K562 (cell line): ENCODE data around the gene TBL1XR1. TPM values are rescaled to one million over a fixed set of nuclear protein-coding genes. Genes with fewer than 3 reads are reported as not detected.

ENCODE experiments used
- AFF1 ChIP-seq, 2 experiments: fragments of 450-650 bp; IDR thresholded peaks; 2 replicates each; pipeline ENCODE4 v1.6.1; 2018; ENCODE audit warnings: mild to moderate bottlenecking in 2 of 2, low read depth in 1 of 2; ENCODE audit not compliant: partially characterized antibody in 2 of 2
- EP400 ChIP-seq: fragments of 450-650 bp; IDR thresholded peaks from 2 replicates; pipeline ENCODE4 v1.6.1; 2017; ENCODE audit warnings: antibody characterized with exemption, mild to moderate bottlenecking, moderate library complexity
- MCM3 ChIP-seq: fragments of 450-650 bp; IDR thresholded peaks from 2 replicates; pipeline ENCODE4 v1.6.1; 2016
- MCM5 ChIP-seq: fragments of 450-650 bp; IDR thresholded peaks from 2 replicates; pipeline ENCODE4 v1.6.1; 2016; ENCODE audit warnings: low read depth
- MECOM ChIP-seq: fragments of 250-450 bp; sonication (Bioruptor Pico); IDR thresholded peaks from 2 replicates; pipeline ENCODE4 v1.8.0; 2022; ENCODE audit warnings: inconsistent platforms
- POLR2G ChIP-seq: fragments of 200-400 bp; formaldehyde crosslinking; IDR thresholded peaks from 2 replicates; pipeline ENCODE4 v1.6.1; 2017; ENCODE audit warnings: low read depth, mild to moderate bottlenecking, antibody characterized with exemption, low read length, moderate library complexity
- PRDM10 ChIP-seq: fragments of 450-650 bp; IDR thresholded peaks from 2 replicates; pipeline ENCODE4 v1.6.1; 2018; ENCODE audit not compliant: partially characterized antibody
- TRIM24 ChIP-seq, 2 experiments: fragments of 450-650 bp; IDR thresholded peaks; 2 replicates each; pipeline ENCODE4 v1.6.1; 2016
- ZNF3 ChIP-seq: fragments of 250-450 bp; sonication (Bioruptor Pico); IDR thresholded peaks from 2 replicates; pipeline ENCODE4 v1.5.0; 2021; ENCODE audit warnings: mild to moderate bottlenecking, moderate library complexity
- ZNF512 ChIP-seq: IDR thresholded peaks from 2 replicates; pipeline ENCODE4 v1.6.1; 2016; ENCODE audit warnings: missing genetic modification characterization, missing compliant biosample characterization
- ZNF518B ChIP-seq: fragments of 250-450 bp; sonication (Bioruptor Pico); IDR thresholded peaks from 2 replicates; pipeline ENCODE4 v1.5.0; 2021; ENCODE audit warnings: mild to moderate bottlenecking, moderate library complexity
- ZNF766 ChIP-seq: fragments of 200-800 bp; sonication (Bioruptor generic); conservative IDR thresholded peaks from 2 replicates; pipeline ENCODE4 v1.6.1; 2016; ENCODE audit warnings: missing genetic modification characterization, missing compliant biosample characterization
- polyA plus RNA-seq, 8 experiments: library from polyadenylated mRNA; depleted of rRNA in 4 of 8; stranded (reverse) in 5 of 8; unstranded in 3 of 8; fragments of >200 nt; fragmentation: Nextera tagmentation in 2 of 8; fragmentation: Illumina TruSeq in 1 of 8; extraction: Ambion mirVana in 2 of 8; extraction: Trizol in 1 of 8; gene quantifications; 2 replicates each; pipeline versions ENCODE4 v1.2.1 to v1.2.3, GENCODE V29; 2011 to 2014; ENCODE audit warnings: inconsistent platforms in 1 of 8, missing spikeins in 1 of 8
- total RNA-seq, 7 experiments: library from RNA; depleted of rRNA in 6 of 7; stranded (reverse); fragments of >200 nt in 6 of 7; fragmentation: Illumina TruSeq in 2 of 7; extraction: Trizol in 2 of 7; gene quantifications; 2 replicates each; pipeline versions ENCODE4 v1.2.1 to v1.2.3, GENCODE V29; 2011 to 2021; ENCODE audit warnings: low replicate concordance in 1 of 7
- TF ChIP-seq, protein P1 (sequence below): sonication (generic); formaldehyde crosslinking; IDR thresholded peaks from 2 replicates; pipeline ENCODE4 v1.8.1; 2023; ENCODE audit warnings: mild to moderate bottlenecking, missing genetic modification reagents, moderate library complexity

Gene TBL1XR1
- total and polyA plus RNA-seq, 9 of the 15 experiments (the other 6 are each of a cell fraction or from before 2014, with no cell fraction given): 19.6 to 171 (median 83.3) TPM

GRCh38 chr3:177195242-177195991, 1.9 kb downstream of the TBL1XR1 start (continued):
- peak; percentile 50 for TF ChIP-seq PRDM10
- no peak for TF ChIP-seq ZNF766 (CRISPR knock-in tag)
- TF ChIP-seq EP400: peak; percentile 56
- no peak for TF ChIP-seq ZNF3 (CRISPR knock-in tag)
- no peak for TF ChIP-seq MCM5
- 0 out of 4 replicates have a peak, but pooled peaks of 1 of the 2 experiments have one; percentile 9 for TF ChIP-seq TRIM24 (IDR thresholded peaks at IDR 0.05)
- TF ChIP-seq ZNF512 (tag): no peak
- no peak for TF ChIP-seq MECOM (CRISPR knock-in tag)
- TF ChIP-seq POLR2G: 0 out of 2 replicates have a peak, but pooled peaks have one; percentile 41
- no peak for TF ChIP-seq MCM3
- TF ChIP-seq, protein P1, sequence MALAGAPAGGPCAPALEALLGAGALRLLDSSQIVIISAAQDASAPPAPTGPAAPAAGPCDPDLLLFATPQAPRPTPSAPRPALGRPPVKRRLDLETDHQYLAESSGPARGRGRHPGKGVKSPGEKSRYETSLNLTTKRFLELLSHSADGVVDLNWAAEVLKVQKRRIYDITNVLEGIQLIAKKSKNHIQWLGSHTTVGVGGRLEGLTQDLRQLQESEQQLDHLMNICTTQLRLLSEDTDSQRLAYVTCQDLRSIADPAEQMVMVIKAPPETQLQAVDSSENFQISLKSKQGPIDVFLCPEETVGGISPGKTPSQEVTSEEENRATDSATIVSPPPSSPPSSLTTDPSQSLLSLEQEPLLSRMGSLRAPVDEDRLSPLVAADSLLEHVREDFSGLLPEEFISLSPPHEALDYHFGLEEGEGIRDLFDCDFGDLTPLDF (CRISPR knock-in tag): no peak
- TF ChIP-seq ZNF518B (CRISPR knock-in tag): no peak
- TF ChIP-seq AFF1 (IDR thresholded peaks at IDR 0.05; ENCODE audit: low read depth in 1 of 2, partially characterized antibody in 2 of 2): peak; percentile 5 to 8
